Colonic mucosa (tissue), 4 donors: ENCODE data around the gene MGRN1. TPM values are rescaled to one million over a fixed set of nuclear protein-coding genes. Genes with fewer than 3 reads are reported as not detected.

Source experiments
- DNase-seq: peaks from one replicate; pipeline ENCODE4 v3.0.0-alpha.2; 2020
- H3K27ac ChIP-seq: fragments of 200-600 bp; one replicate; pipeline ENCODE4 v1.8.0; 2021
- H3K27me3 ChIP-seq: fragments of 200-600 bp; one replicate; pipeline ENCODE4 v1.8.0; 2021
- H3K36me3 ChIP-seq: fragments of 200-600 bp; one replicate; pipeline ENCODE4 v1.8.0; 2021
- H3K4me1 ChIP-seq: fragments of 200-600 bp; one replicate; pipeline ENCODE4 v1.8.0; 2021; ENCODE audit warnings: mild to moderate bottlenecking
- H3K4me3 ChIP-seq: fragments of 200-600 bp; one replicate; pipeline ENCODE4 v1.8.0; 2021
- H3K9ac ChIP-seq, 2 donors: one replicate each; pipeline ENCODE4 v1.7.0; 2013; ENCODE audit warnings: control low read depth in 2 of 2, low read depth in 2 of 2, low read length in 2 of 2
- H3K9me3 ChIP-seq: fragments of 200-600 bp; one replicate; pipeline ENCODE4 v1.8.0; 2021
- intact Hi-C: fragments of 100-400 bp; cut with DNase I; formaldehyde crosslinking; loops from one replicate; pipeline ENCODE4 v1.14.1; 2022
- total RNA-seq, 2 donors: library from RNA; stranded (reverse); fragmentation: NEBNext Ultra II Directional in 1 of 2; extraction: Animal tissue kit (Norgen Biotek cat#: 25700) in 1 of 2; gene quantifications; one replicate each; pipeline ENCODE4 v1.2.1, GENCODE V29; 2021
- TF ChIP-seq, protein P1 (sequence below): fragments of 200-600 bp; IDR thresholded peaks from one replicate; pipeline ENCODE4 v1.8.0; 2022; ENCODE audit warnings: antibody characterized with exemption, mild to moderate bottlenecking
- donor health status: healthy.
- donor health status: DM: no; HTN: no; CAD: no.
- donor health status: DM: no; HTN: no; CAD: no.

Gene MGRN1
- total RNA-seq, 2 donors from 2014 or later: 75.2 to 79.3 TPM

DNA sequence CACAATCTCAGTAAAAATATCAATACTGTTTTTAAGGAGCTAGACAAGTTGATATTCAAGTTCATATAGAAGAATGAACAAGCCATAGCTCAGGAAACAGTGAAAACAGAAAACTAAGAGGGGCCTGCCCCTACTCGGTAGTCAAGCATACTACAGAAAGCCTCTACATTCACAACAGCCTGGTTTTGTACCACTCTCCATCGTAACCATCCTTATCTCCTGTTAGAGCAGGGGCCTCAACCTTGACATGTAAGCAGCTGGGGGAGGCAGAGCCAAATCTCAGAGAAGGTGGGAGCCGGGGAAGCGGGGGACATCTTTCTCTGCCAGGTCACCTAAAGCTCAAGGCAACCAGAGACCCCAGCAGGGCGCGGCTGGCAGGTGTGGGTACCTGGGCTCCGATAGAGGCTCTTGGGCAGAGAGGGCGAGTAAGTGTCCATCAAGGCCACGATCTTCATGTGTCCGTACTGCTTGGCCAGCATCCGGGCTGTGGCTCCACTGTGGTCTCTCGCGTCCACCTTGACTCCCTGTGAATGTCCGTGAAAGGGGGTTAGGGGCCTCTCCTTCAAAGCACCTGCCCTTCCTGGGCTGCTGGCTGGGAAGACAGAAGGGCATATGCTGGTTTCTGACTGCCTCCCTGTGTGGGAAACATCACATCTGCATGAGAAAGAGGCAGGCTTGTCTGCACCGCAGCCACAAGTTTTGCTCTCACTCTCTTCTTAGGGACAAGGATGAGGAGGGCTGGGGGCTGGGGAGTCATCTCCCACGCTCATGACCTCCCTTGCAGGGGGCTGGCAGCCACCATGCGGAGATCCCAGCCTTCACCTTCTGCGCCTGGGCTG, 89.3 kb downstream of the MGRN1 start:
- H3K4me1 ChIP-seq: no peaks in the 10 kb centered on the region
- intact Hi-C loops: no loop called here
- DNase-seq: no peak
- H3K27ac ChIP-seq: no peak overlapping the region
- H3K36me3 ChIP-seq: peaks cover 4% of the 10 kb centered on the region
- no peaks in the 10 kb centered on the region for H3K27me3 ChIP-seq
- H3K9ac ChIP-seq: no peak overlapping the region
- TF ChIP-seq, protein P1, sequence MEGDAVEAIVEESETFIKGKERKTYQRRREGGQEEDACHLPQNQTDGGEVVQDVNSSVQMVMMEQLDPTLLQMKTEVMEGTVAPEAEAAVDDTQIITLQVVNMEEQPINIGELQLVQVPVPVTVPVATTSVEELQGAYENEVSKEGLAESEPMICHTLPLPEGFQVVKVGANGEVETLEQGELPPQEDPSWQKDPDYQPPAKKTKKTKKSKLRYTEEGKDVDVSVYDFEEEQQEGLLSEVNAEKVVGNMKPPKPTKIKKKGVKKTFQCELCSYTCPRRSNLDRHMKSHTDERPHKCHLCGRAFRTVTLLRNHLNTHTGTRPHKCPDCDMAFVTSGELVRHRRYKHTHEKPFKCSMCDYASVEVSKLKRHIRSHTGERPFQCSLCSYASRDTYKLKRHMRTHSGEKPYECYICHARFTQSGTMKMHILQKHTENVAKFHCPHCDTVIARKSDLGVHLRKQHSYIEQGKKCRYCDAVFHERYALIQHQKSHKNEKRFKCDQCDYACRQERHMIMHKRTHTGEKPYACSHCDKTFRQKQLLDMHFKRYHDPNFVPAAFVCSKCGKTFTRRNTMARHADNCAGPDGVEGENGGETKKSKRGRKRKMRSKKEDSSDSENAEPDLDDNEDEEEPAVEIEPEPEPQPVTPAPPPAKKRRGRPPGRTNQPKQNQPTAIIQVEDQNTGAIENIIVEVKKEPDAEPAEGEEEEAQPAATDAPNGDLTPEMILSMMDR: no peak
- H3K4me3 ChIP-seq: no peak overlapping the region
- H3K9me3 ChIP-seq: no peaks in the 10 kb centered on the region

DNA sequence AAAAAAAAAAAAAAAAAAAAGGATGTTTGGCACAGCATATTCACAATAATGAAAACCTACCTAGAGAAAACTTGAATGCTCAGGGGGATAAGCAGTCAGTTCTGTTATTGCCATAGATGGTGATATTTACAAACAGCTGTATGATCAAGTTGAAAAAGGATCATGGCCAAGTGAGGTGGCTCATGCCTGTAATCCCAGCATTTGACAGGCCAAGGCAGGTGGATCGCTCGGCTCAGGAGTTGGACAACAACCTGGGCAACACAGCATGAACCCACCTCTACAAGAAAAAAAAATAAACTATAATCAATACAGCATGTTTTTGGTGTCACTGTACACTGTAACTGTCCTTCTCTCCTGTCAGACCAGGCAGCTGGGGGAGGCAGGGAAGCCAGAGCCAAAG, 90.4 kb downstream of the MGRN1 start:
- Histone ChIP-seq H3K4me1 (no peaks in the 10 kb centered on the region), H3K27ac (no peak overlapping the region), H3K9me3 (no peaks in the 10 kb centered on the region), H3K36me3 (peaks cover 4% of the 10 kb centered on the region), H3K4me3 (no peak overlapping the region), H3K9ac (no peak overlapping the region), H3K27me3 (no peaks in the 10 kb centered on the region)
- no peak for DNase-seq
- intact Hi-C loops: no loop called here
- TF ChIP-seq, protein P1: no peak

DNA sequence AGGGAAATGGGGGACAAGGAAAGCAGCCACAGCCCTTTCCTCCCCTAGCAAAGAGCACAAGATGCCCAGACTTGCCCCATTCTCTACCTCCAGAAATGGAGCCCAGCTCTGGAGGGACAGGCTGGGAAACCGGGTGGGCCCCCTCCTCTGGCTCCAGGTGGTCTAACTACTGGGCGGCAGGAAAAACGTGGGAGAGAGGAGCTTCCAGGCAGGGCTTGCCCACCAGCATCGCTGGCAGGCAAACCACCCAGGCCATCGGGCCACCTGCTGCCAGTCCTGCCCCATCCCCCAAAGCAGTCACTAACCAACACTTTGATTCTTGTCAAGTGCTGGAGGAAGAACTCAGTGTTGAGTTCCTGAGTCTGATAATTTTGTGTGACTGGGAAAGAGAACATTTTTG, 93.8 kb downstream of the MGRN1 start:
- no peaks in the 10 kb centered on the region for H3K9me3 ChIP-seq
- no peak overlapping the region for H3K9ac ChIP-seq
- H3K27ac ChIP-seq: no peak overlapping the region
- no peaks in the 10 kb centered on the region for H3K27me3 ChIP-seq
- DNase-seq: no peak
- H3K4me1 ChIP-seq: no peaks in the 10 kb centered on the region
- TF ChIP-seq, protein P1: no peak
- intact Hi-C loops: no loop called here
- H3K36me3 ChIP-seq: peaks cover 4% of the 10 kb centered on the region
- no peak overlapping the region for H3K4me3 ChIP-seq

DNA sequence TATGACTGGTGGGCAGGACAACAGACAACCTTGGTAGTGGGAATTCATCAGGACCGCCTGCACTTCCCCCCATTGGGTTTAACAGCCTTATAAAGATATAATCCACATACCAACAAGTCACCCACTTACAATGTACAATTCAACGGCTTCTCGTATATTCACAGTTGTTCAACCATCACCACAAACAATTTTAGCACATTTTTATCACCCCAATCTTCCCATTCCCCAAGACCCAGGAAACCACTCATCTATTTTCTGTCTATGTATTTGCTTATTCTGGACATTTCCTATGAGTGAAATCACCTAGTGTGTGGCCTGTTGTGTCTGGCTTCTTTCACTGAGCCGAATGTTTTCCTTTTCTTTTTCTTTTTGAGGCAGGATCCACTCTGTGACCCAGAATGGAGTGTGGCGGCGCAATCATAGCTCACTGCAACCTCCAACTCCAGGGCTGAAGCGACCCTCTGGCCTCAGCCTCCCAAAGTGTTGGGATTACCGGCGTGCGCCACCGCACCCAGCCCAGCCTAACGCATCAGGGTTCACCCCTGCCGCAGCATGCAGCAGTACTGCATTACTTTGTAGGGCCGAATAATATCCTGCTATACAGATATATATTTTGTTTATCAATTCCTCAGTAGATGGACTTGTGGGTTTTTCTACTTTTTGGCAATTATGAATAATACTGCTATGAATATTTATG, 98.6 kb downstream of the MGRN1 start:
- H3K9ac ChIP-seq: peak overlapping the region in 1 of 2 donors; percentile 35
- no peak overlapping the region for H3K27ac ChIP-seq
- no peak overlapping the region for H3K4me3 ChIP-seq
- no peaks in the 10 kb centered on the region for H3K27me3 ChIP-seq
- no peak for DNase-seq
- no peaks in the 10 kb centered on the region for H3K4me1 ChIP-seq
- H3K9me3 ChIP-seq: no peaks in the 10 kb centered on the region
- intact Hi-C loops: no loop called here
- TF ChIP-seq, protein P1: no peak
- H3K36me3 ChIP-seq: no peaks in the 10 kb centered on the region

DNA sequence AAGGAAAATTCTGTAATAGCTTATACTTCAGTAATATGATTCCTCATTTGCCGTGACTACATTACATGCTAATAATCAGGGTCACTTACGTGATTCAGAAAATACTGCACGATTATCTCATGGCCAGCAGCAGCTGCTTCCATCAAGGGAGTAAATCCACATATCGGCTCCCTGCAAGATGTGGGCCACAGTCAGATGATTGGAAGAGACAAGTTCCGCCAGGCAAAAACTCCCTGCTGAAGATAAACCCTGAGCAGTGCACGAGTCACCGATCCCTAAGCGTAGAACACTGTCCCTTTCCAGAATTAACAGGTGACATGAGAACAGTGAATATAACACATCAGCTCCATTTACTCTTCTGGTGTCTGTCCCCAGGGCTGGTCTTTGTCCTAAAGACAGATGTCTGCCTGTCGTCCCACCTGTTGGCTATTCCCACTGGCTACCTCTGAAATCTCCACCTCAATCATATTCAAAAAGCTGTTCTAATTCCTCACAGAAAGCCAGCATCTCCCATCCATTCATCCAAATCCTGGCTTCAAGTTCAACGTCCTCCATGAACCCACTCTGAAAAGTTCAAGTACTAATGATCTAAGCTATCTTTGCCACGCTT, 100.1 kb downstream of the MGRN1 start:
- H3K9me3 ChIP-seq: no peaks in the 10 kb centered on the region
- no peak overlapping the region for H3K4me3 ChIP-seq
- no peaks in the 10 kb centered on the region for H3K27me3 ChIP-seq
- no peak overlapping the region for H3K27ac ChIP-seq
- H3K36me3 ChIP-seq: no peaks in the 10 kb centered on the region
- TF ChIP-seq, protein P1: no peak
- DNase-seq: no peak
- H3K4me1 ChIP-seq: no peaks in the 10 kb centered on the region
- H3K9ac ChIP-seq: no peak overlapping the region
- intact Hi-C loops: no loop called here
